NCI-H2107 treated with DMSO at 0.1 percent for 48 hours (cell line): Measurements from ENCODE around the gene ZC2HC1C.

Experiments
- DNase-seq: peaks from one replicate; lab custom pipeline; 2025; ENCODE audit not compliant: unreplicated experiment; lab: John Stamatoyannopoulos, UW

ZC2HC1C gene, protein sequence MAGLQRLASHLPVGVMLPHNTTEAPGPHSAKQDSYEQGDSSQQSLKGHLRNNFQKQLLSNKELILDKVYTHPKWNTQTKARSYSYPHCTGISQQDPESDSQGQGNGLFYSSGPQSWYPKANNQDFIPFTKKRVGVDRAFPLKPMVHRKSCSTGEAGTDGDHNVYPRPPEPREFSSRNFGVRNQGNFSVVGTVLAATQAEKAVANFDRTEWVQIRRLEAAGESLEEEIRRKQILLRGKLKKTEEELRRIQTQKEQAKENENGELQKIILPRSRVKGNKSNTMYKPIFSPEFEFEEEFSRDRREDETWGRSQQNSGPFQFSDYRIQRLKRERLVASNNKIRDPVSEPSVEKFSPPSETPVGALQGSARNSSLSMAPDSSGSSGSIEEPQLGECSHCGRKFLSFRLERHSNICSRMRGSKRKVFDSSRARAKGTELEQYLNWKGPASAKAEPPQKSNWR

GRCh38 chr14:75069121-75069810 lies at the start of gene ZC2HC1C:
Gene ZC2HC1C (plus strand): TSS chr14:75069641. CDS start chr14:75070574, 933 bp downstream.
- DNase-seq: peak; percentile 98

GRCh38 chr14:75022655-75023054 lies 46.8 kb upstream of the ZC2HC1C start:
- DNase-seq: no peak

DNA sequence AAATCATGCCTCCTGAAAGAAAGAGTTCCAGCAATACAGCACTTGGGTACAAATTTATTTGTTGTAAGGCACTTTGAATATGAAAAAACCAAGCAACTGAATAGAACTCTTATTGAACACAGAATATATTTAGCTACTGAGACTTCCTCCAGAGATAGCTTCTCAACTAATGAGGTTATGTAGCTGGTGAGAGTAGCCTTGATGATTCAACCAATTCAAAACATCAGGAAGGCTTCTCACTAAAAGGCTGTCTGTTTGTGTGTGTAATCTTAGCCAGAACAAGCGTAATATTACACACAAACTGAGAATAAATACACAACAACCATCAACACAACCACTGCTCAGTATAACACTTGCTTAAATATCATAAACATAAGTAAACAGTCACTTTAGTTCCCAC lies 46.3 kb upstream of the ZC2HC1C start:
- no peak for DNase-seq

GRCh38 chr14:75025082-75025481 lies 44.4 kb upstream of the ZC2HC1C start:
- DNase-seq: no peak

- DNase-seq: no peak
Observed at GRCh38 chr14:75025876-75026275, 43.6 kb upstream of the ZC2HC1C start.

GRCh38 chr14:75030147-75030546 lies 39.3 kb upstream of the ZC2HC1C start:
- no peak for DNase-seq

- DNase-seq: no peak
Observed at GRCh38 chr14:75032939-75033338, 36.5 kb upstream of the ZC2HC1C start.

DNA sequence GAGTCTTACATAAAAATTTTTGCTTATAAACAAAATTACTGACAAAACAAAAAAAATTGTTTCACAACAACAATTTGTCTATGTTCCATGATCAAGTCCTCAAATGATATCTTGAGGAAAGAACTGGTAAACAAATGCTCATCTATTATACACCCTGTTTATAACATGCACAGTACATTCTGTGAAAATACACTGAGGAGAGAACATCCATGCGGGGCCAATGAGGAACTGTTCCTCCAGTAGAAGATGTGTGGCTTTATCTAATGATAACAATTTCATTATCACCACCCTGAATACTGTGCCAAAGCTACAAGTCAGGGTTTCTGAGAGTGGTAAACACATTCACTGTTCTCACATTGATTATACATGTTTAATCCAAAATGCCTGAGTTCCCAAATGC lies 28.9 kb upstream of the ZC2HC1C start:
- DNase-seq: no peak

GRCh38 chr14:75040959-75041358 lies 28.5 kb upstream of the ZC2HC1C start:
- DNase-seq: no peak

GRCh38 chr14:75041613-75042012 lies 27.8 kb upstream of the ZC2HC1C start:
- DNase-seq: no peak

GRCh38 chr14:75042035-75042434 lies 27.4 kb upstream of the ZC2HC1C start:
- no peak for DNase-seq

- DNase-seq: peak; percentile 78
Observed at GRCh38 chr14:75044322-75044721, 25.1 kb upstream of the ZC2HC1C start.

DNA sequence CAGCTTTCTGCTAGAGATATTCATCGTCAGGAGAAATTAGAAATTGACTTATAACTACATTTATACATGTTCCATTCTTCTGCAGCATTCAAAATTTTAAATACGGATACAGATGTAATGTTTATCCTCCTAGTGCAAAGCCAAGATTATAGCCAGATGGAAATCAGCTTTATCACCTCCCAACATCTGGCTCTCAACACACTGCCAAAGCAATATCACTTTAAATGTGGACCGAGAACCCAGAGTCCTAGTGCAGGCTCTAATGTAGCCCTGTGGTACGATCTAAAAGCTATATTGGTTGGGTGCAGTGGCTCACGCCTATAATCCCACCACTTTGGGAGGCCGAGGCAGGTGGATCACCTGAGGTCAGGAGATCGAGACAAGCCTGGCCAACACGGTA lies 24.7 kb upstream of the ZC2HC1C start:
- DNase-seq: no peak

DNA sequence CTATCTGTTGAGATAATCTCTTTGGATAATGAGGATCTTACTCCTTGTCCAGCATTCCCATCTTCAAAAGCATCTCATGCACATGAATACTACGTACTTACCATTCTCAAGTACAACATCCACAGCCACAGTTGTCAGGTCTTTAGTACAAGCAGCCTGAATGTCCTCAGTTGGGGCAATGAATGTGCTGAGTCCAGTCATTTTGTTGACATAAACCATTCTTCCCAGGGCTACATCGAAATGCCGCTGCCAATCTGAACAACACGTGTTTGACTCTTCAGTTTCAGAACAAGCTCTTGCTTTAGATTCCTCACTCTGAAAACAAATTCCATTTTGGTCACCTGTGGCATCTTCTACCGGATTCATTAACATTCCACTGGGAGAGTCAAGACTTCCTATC lies 23.2 kb upstream of the ZC2HC1C start:
- no peak for DNase-seq

DNA sequence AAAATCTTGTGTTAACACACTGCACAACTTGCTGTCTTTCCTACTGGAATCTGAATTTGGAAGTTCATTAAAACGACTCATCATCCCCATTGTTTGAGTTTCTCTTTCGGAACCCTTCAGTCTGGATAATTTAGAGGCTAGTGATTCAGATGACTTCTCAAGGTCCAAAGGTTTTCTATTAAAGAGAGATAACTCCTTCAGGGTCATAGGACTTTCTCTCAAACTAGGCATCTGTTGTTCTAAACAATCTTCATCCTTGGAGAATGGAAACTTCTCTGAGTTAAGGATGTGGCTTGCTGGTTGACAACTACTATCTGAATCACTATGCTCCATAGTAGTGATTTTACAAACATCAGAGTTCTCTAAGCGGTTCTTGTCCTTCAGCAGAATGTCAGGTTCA lies 22.5 kb upstream of the ZC2HC1C start:
- no peak for DNase-seq

GRCh38 chr14:75047506-75047905 lies 21.9 kb upstream of the ZC2HC1C start:
- DNase-seq: no peak

- DNase-seq: no peak
Observed at GRCh38 chr14:75048101-75048500, 21.3 kb upstream of the ZC2HC1C start.

DNA sequence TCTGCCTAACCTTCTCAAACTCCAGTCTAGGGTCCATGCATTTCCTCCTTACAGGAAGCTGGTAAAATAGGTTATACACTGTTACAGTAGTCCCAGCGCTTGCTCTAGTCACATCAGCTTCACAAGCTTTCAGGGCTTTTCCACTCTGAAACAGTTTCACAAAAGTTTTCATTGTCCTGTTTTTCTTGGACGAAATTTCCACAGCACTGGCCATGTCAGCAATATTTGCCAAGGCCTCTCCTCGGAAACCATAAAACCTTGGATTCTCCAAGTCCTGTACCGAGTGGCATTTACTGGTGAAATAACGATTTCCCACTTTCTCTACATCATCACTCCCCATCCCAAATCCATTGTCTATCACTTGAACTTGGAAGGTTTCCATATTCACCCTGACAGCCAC lies 20.3 kb upstream of the ZC2HC1C start:
- DNase-seq: no peak

- DNase-seq: no peak
Observed at GRCh38 chr14:75049731-75050201, 19.7 kb upstream of the ZC2HC1C start.

DNA sequence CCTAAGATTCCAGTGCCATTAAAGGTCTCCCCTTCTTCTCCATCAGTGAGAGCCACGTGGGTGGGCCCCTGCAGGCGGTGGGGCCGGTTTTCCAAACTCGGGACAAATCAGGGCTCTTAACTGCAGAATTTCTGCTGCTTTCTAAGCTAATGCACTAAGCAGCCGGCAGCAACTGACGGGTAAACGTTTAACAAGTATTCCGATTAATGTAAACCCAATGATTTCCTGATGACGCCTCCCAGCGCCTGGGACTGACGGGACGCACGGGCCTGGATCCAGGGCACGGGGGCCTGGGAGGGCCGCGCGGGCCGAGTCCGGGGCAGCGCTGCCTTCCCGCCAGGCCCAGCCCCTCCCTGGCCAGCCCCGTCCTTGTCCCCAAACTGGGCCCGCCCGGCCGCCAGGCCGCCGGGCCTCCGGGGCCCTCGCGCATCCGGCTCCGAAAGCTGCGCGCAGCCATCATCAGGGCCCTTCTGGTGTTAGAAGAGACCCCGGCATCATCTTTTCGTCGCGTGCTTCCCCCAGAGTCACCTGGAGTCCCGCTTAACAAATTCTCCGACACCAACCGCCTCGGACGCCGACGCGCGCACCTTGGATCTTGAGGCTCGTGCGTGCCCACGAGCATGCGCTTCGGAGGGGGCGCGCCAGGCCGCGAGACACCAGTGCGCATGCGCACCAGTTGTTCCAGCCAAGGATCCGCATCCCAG lies 18.4 kb upstream of the ZC2HC1C start, which contains the start of gene MLH3:
Gene MLH3, minus strand, starts transcription at position 616 of the 704 bp plus-strand sequence. CDS start 1,812 bp downstream, outside the sequence.
- DNase-seq: peak; percentile 95

DNA sequence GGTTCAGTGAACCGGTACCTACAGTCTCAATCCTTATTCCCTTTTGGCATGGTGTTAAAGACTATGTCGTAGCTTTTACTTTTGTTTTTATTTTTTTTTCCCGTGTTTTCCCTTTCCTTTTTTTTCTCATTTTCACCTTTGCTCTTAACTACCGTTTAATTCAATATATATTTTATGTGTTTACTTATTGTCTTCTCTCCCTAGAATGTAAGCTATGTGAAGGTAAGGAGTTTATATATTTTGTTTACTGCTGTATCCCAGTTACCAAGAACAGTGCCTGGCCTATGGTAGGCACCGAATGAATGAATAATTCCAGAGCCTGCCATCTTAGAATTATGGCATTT lies 17.9 kb upstream of the ZC2HC1C start:
- no peak for DNase-seq
